ENCODE results near the gene CALCR.

The CALCR gene

DNA sequence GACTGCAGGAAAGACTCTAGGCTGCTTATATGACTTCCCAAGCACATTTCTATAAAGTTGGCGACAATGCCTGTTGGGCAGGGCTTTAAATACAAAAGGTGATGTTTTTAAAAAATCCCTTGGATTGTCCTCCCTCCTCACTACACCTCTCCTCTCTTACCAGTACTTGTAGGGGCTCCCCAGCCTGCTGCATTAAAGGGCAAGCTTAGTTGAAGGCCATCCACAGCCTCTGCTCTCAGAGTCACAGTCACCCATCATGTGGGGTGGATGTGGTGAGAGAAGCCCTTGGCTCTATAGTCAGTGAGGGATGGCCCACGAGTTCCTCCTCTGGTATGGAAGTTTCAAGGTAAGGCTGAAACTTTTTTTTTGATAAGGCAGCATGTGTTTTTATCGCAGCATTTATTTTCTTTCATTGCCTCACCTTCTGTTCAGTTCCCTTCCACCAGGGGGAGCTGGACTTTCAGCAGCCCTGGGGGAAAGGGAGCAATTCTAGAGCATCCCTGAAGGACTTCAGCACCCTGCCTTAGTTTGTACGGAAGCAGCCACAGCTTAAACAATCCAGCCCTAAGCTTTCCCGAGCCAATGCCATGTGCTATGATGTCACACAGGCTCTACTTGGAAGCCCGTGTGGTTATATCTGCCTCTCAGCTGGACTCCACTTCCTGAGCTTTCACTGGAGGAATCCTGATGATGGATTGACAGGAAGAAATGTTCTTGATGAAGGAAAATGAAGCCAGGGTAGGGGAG, 131.9 kb downstream of the CALCR start:
- DNase-seq, result no peak

DNA sequence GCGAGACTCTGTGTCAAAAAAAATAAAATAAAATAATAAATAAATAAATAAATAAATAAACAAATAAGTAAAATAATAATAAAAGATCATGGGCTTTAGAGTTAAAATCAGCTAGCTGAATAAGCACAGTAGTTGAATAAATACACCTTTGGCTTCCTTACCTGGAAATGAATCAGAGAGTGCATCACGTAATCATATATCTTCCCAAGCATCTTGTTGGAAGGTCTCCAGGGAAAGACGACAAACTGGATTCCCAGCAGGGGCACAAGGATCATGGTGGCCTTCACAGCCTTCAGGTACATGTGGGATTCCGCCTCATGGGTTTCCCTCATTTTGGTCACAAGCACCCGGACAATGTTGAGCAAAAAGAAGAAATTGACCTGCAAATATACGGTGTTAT, 138.7 kb downstream of the CALCR start:
- no peak for DNase-seq

DNA sequence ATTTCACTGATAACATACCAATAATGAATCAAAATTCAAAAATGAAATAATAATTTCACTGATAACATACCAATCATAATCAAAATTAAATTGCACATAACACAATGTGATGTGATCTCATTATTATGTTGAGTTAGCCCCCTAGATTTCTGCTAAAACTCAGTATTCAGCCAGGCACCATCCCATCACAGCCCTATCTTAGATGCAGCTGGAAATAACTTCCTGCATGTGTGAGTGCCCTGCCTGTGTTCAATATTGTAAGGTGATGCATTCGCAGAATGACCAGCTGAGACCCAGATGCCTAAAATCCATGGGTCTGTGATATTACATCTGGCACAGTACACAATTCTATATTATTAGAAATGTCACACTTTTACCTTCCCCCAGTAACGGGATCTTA, 142.4 kb downstream of the CALCR start:
- DNase-seq, result no peak

GRCh38 chr7:93430917-93431588, 143.5 kb downstream of the CALCR start:
- DNase-seq, result no peak

DNA sequence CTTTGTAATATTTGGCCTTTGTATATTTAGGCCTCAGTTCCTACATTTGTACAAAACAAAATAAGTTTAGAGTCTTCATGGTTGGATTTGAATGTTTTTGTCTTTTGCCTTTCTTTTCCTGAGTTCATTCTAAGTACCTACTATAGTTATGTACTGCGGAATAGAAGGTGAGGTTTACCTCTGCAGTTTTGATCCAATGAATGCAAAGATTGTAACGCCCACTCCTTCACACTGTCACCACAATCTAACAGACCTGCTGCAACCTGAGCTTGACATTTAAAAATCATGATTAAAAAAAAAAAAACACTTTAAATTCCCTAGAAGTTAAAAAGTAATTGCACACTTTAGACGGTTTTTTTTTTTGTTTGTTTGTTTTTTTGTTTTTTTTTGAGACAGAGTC, 145.0 kb downstream of the CALCR start:
- DNase-seq, result no peak

DNA sequence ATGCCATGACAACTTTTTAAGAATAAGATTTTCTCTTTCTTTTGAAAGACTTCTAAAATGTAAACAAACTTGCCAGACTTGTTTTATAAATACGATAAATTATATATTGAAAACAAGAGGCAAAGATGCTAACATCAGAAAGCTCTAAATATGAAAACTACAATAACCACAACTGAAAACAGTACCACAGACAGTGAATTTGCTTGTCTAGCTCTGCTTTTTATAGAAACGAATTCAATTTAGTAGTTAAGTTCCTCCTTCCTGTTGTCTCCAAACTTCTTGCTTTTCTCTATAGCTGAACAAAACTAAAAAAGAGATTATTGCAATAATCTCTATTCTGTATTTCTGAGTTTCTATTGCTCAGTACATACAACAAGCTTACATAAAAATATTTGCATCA, 147.4 kb downstream of the CALCR start:
- no peak for DNase-seq

DNA sequence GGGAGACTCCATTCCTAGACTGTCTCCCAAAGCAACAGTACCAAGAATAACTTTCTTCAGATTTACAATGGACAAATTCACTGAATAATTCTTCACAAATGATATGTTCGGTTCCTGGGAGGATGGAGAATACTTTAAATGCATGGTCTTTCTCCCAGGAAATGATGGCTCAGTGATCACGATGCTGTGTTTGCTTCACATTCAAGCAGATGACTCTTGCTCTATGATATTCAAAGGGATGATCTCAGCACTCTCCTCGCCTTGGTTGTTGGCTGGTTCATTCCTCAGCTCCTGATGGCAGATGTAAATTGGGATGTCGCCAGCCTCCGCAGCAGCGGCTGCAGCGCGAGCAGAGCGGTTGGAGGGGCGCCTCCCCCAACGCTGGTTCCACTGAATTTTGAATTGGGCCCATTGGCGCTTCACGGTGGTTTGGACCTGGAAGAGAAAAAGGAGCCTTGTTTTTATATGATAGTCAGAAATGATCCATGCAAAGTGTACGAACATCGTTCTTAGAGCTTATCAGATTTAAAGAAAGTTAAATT, 148.3 kb downstream of the CALCR start:
- no peak for DNase-seq

DNA sequence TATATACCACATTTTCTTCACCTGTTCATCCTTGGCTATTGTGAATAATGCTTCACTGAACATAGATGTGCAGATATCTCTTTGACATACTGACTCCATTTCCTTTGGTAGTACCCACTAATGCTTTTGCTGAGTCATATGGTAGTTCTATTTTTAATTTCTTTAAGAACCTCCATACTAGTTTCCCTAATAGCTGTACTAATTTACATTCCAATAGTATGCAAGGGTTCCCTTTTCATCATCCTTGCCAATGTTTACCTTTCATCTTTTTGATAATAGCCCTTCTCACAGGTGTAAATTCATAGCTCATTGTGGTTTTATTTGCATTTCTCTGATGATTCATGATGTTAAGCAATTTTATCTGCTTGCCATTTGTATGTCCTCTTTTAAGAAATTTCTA, 159.9 kb downstream of the CALCR start:
- no peak for DNase-seq

DNA sequence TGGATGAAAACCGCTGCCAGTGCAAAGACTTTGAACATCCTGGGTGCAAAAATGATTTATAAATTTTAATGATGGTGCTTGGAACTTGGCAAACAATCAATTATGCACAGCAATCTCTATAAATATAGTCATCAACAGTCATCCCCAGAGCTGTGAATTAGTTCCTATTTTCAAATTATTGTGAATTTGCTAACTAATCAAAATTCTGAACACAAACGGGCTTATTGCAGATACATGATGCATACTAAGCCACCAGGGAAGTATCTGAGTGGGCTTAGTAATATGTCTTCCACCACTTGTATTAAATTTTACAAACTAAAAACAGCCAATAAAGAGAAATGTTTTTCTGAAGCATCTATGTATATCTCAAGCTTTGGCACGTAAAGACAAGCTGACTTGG, 165.2 kb downstream of the CALCR start:
- DNase-seq, result no peak

GRCh38 chr7:93407239-93407638, 167.3 kb downstream of the CALCR start:
- no peak for DNase-seq

DNA sequence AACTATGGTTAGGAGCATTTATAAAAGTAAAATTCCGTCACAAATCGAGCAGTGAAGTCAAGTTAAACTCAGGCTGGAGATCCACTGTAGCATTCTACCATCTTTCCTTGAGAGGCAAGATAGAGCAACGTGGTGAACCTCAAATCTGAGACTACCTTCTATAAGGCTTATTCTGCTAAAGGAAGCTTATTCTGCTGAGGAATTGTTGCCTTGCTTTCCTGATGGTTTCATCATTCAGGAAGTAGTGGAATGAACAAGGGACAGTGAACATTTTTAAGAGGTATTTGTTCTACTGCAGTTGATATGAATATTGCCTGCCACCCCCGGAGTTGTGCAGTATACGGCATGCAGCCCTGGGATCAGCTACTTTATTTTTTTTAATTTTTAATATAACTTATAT, 171.6 kb downstream of the CALCR start:
- no peak for DNase-seq

DNA sequence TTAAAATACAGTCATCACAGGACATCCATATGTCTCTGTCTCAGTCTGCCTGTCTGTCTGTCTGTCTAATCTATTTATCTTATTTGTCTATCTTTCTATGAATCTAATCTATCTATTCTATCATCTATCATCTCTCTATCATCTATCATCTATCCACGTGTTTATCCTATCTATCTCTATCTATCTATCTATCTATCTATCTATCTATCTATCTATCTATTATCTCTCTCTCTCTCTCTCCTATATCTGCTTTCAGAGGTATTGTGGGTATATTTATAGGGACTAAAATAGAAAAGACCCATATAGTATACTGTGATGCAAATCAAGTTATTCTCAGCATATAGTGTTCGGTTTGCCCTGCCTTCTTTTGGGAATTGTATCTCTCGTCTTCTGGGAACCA, 174.9 kb downstream of the CALCR start:
- DNase-seq, result no peak

GRCh38 chr7:93392984-93393383, 181.5 kb downstream of the CALCR start:
- no peak for DNase-seq

DNA sequence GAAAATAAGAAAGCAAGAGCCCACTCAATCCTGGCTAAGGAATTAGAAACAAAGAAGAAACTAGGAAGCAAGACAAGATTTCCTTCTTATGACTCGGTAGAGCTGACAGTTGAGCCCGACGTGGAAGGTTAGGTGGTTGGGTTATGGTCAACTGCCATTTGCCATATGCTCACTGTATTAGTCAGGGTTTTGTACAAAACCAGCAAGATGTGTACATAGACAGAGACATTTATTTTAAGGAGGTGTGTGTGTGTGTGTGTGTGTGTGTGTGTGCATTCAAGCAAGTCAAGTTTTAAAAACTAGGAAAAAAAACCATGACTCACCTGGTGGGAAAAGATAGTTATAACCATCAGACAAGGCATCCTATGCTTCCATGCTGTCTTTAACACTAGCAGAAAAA, 183.9 kb downstream of the CALCR start:
- no peak for DNase-seq

DNA sequence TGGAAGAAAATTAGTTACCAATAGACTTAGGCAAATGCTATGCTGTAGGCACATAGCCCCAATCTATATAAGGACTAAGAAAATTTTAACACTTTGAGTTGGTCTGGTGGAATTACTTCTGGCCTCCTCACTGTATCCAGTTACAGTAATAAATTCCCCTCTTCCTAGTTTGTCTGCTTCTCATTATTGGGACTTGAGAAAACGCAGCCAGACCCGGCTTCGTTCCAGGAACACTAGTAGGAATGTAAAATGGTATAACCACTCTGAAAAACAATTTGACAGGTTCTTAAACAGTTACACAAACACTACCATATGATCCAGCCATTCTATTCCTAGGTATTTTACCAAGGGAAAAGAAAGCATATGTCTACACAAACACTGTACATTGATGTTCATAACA, 192.2 kb downstream of the CALCR start:
- no peak for DNase-seq

- no peak for DNase-seq
These were observed 196.3 kb downstream of the CALCR start for GRCh38 chr7:93378131-93378760.

DNA sequence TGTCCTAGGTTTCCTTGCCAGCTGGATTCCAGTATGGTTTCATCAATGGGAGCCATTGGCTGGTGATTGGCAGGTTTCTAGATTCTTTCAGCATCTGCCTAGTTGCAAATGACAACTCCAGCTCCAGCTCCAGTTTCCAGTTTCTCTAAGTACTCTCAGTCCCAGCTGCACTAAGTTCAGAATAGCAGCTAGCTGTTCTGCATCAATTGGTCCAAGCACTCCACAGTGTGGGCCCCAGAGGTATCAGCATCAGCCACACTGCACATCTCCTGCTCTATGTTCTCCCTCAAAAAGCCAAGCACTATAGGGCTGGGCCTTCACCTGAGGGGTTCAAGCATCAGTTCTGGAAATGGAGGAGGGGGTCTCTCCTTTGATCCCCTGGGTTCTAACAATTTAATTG, 198.9 kb downstream of the CALCR start:
- DNase-seq, result no peak

All from NCI-H1092 (cell line).